ENCODE data around the gene OR56A3. TPM values are rescaled to one million over a fixed set of nuclear protein-coding genes. Genes with fewer than 3 reads are reported as not detected.
"Not testable (repeated sequence)": the region's sequence is repeated elsewhere in the genome, so short reads cannot be mapped to it uniquely, and the experiment has no call there.

Gene OR56A3
- polyA plus RNA-seq, 3 donors from 2014 or later: not detected

DNA sequence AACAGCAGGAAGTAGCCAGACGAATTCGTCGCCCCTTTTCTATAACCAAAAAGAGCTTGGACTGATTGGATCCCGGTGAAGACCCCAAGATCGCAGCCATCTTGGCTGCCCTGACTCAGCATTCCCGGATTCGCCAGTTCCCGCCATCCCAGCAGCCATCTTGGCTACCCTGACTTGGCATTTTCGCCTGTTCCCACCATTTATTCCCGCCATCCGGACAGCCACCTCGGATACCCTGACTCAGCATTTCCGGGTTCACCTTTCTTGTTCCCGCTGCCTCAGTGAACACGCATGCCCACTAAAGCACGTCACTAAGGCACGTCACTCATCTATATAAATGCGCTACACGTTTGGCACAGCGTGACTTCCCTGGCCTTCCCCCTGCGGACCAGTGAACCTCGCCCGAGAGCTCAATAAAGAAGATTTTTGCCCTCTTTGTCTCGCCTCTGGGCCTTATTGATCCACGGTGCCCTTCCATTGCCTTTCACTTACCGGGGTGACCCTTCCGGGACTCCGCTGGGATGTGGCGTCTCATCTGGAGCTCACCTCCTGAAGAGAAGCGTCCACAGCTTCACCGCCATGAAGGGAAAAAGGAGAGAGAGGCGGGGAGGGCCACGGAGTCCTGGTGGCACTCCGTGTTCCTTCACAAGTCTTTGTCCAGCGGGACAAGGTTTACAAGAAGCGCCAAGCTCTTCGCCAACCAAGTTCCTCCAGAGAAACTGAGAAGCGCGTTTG lies 4.0 kb upstream of the OR56A3 start:
- no peaks in the 10 kb centered on the region for H3K36me3 Mint-ChIP-seq
- H3K27me3 Mint-ChIP-seq (ENCODE audit: low read depth in 3 of 3): peaks cover 0 to 11% (median 8%) of the 10 kb centered on the region in 3 donors
- H3K9me3 Mint-ChIP-seq: peaks cover 0 to 1% (median 0%) of the 10 kb centered on the region in 6 donors
- H3K27ac Mint-ChIP-seq: no peak overlapping the region
- DNase-seq: no peak
- H3K4me3 Mint-ChIP-seq: no peak overlapping the region
- H3K4me1 Mint-ChIP-seq: no peaks in the 10 kb centered on the region

DNA sequence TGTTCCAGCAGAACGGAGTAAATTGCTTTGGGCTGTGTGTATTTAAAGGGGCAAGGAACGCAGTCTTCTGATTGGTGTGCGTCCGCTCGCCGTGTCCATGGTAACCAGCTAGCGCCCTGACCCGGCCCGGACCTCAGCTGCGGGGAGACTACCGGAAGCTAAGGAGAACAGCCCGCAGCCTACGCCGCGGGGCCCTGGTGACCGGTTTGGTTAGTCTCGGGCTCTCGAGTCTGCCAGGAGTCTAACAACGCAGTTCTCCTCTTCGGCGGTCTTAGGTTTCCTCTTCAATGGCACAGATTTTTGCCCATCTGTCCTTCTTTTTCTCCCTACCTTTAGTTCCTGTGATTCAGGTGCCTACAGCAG lies 3.5 kb upstream of the OR56A3 start:
- Mint-ChIP-seq H3K27ac (no peak overlapping the region), H3K36me3 (no peaks in the 10 kb centered on the region)

DNA sequence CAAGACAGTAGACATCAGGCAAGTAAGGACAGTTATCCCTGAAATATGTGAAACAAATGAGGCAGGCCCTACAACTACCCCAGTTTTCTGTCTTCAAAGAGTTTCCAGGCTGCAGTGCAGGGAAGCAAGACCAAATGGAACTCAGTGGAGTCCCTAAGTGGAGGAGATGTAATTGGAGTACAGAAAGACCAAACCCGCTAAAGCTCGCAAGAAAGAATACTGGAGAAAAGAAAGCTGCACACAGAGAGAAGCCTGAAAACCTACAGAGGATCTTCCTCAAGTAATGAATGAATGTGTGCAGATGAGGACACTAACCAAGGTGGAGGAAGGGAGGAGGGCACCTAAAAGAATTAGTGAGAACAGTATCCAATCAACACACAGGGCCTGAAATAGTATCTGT lies 1.3 kb upstream of the OR56A3 start:
- peaks cover 0 to 1% (median 0%) of the 10 kb centered on the region in 6 donors for H3K9me3 Mint-ChIP-seq
- H3K36me3 Mint-ChIP-seq: no peaks in the 10 kb centered on the region
- no peak for DNase-seq
- H3K27ac Mint-ChIP-seq: no peak overlapping the region
- H3K4me3 Mint-ChIP-seq: no peak overlapping the region
- H3K27me3 Mint-ChIP-seq (ENCODE audit: low read depth in 3 of 3): peaks cover 0 to 10% (median 8%) of the 10 kb centered on the region in 3 donors
- no peaks in the 10 kb centered on the region for H3K4me1 Mint-ChIP-seq

More for the DNA sequence above, 3.5 kb upstream of the OR56A3 start:
- no peaks in the 10 kb centered on the region for H3K4me1 Mint-ChIP-seq
- H3K9me3 Mint-ChIP-seq: peaks cover 0 to 1% (median 0%) of the 10 kb centered on the region in 6 donors
- DNase-seq: no peak
- peaks cover 0 to 9% (median 8%) of the 10 kb centered on the region in 3 donors for H3K27me3 Mint-ChIP-seq (ENCODE audit: low read depth in 3 of 3)
- H3K4me3 Mint-ChIP-seq: no peak overlapping the region

DNA sequence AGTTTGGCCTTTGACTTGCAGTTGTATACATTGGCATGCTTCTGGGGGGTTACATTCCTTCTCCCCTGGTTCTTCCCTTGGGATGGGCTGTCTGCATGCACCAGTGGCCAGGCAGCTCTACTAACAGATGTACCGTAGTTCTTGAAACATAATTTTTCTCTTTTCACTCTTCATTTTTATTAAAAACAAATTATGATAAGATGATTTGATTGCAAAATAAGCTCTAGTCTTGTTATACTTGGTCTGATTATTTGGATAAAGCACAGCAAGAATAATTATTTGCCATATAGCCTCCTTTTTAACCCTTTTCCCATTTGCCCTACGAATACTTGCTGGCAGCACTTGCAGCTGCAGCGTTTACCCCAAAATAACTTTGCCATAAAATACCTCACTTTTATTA lies 13.5 kb downstream of the OR56A3 start:
- H3K4me3 Mint-ChIP-seq: no peak overlapping the region
- peaks cover 0 to 5% (median 3%) of the 10 kb centered on the region in 3 donors for H3K27me3 Mint-ChIP-seq (ENCODE audit: low read depth in 3 of 3)
- no peaks in the 10 kb centered on the region for H3K4me1 Mint-ChIP-seq
- DNase-seq: no peak
- H3K9me3 Mint-ChIP-seq: peaks cover 0 to 2% (median 0%) of the 10 kb centered on the region in 6 donors
- no peaks in the 10 kb centered on the region for H3K36me3 Mint-ChIP-seq
- H3K27ac Mint-ChIP-seq: no peak overlapping the region

DNA sequence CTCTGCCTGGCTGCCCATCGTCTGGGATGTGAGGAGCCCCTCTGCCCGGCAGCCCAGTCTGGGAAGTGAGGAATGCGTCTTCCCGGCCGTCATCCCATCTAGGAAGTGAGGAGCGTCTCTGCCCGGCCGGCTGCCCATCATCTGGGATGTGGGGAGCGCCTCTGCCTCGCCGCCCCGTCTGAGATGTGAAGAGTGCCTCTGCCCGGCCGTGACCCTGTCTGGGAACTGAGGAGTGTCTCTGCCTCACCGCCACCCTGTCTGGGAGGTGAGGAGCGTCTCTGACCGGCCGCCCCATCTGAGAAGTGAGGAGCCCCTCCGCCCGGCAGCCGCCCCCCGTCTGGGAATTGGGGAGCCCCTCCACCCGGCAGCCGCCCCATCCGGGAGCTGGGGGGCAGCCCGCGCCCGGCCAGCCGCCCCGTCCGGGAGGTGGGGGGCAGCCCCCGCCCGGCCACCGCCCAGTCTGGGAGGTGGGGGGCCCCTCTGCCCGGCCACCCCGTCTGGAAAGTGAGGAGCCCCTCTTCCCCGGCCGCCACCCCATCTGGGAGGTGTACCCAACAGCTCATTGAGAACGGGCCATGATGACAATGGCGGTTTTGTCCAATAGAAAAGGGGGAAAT lies 18.8 kb downstream of the OR56A3 start:
- not testable (repeated sequence) for H3K4me1 Mint-ChIP-seq; H3K27ac Mint-ChIP-seq; H3K27me3 Mint-ChIP-seq (ENCODE audit: low read depth in 3 of 3); DNase-seq; H3K36me3 Mint-ChIP-seq; H3K4me3 Mint-ChIP-seq
- H3K9me3 Mint-ChIP-seq: peaks cover 6 to 33% (median 13%) of the 10 kb centered on the region in 6 donors

DNA sequence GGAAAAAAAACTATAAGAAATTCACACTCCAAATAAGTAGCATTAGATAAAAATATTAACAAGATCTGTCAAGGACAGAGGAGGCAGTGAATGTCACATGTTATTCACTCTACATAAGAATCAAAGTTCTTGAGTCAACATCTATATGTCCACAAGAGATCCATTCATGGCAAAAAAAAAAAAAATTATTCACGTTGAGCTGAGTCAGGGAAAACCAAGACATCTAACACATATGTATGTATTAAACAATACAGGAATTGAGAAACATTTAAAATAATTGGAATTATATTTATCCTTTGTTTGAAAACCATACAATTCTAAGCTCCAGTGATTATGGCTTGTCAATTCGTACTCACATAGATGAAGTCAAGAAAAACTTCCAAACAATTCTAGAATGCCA lies 24.9 kb downstream of the OR56A3 start:
- Mint-ChIP-seq H3K4me3 (no peak overlapping the region), H3K27me3 (ENCODE audit: low read depth in 3 of 3) (peaks cover 1 to 12% (median 5%) of the 10 kb centered on the region in 3 donors), H3K9me3 (peaks cover 7 to 24% (median 13%) of the 10 kb centered on the region in 6 donors), H3K36me3 (peaks cover 0 to 6% (median 0%) of the 10 kb centered on the region in 3 donors), H3K27ac (no peak overlapping the region), H3K4me1 (no peaks in the 10 kb centered on the region)
- no peak for DNase-seq

DNA sequence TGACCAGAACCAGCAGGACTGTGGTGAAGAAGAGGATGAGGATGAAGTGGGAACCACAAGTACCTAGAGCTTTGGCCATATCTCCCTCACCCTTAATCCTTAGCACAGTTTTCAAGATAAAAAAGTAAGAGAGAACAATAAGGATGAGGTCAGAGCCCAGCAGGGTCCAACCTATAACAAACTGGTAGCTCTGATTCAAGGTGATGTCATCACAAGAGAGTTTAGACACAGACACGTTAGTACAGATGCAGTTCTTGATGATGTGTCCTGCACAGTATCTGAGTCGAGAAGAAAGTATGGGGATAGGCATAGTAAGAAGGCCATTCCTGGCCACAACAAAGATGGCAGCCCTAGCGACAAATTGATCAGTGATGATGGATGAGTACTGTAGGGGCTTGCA lies 25.7 kb downstream of the OR56A3 start:
- Mint-ChIP-seq H3K27ac (no peak overlapping the region), H3K4me1 (no peaks in the 10 kb centered on the region), H3K27me3 (ENCODE audit: low read depth in 3 of 3) (peaks cover 1 to 12% (median 5%) of the 10 kb centered on the region in 3 donors), H3K9me3 (peaks cover 6 to 20% (median 11%) of the 10 kb centered on the region in 6 donors), H3K4me3 (no peak overlapping the region), H3K36me3 (peaks cover 0 to 6% (median 0%) of the 10 kb centered on the region in 3 donors)
- no peak for DNase-seq

DNA sequence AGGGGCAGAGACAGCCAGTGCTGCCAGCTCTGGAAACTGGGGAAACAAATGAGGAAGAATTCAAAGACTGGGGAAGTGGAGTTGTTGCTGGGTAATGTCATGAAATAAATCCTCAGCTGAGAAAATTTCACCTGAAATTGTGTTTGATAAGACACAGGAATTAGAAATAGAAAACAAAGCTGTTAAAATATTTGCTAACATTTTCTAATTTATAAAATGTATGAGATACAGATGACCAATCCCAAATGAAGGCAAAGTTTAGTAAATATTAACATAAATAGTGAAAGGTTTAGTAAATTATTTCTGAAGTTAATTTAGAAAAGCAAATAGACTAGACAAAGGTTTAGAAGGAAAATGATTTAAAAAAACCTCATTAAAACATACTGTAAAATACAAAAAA lies 26.3 kb downstream of the OR56A3 start, which contains the start of gene OR56A5:
Gene OR56A5, minus strand, starts transcription at position 101 of the 400 bp plus-strand sequence. Its CDS starts 0 bp downstream, at position 101.
- Mint-ChIP-seq H3K4me3 (no peak within 1 kb of the TSS), H3K9me3 (peaks cover 1 to 14% (median 5%) of the 10 kb centered on the region in 6 donors), H3K27ac (no peak within 1 kb of the TSS), H3K4me1 (no peaks in the 10 kb centered on the region), H3K36me3 (peaks cover 0 to 5% (median 0%) of the 10 kb centered on the region in 3 donors), H3K27me3 (ENCODE audit: low read depth in 3 of 3) (peaks cover 1 to 12% (median 5%) of the 10 kb centered on the region in 3 donors)
- no peak for DNase-seq

DNA sequence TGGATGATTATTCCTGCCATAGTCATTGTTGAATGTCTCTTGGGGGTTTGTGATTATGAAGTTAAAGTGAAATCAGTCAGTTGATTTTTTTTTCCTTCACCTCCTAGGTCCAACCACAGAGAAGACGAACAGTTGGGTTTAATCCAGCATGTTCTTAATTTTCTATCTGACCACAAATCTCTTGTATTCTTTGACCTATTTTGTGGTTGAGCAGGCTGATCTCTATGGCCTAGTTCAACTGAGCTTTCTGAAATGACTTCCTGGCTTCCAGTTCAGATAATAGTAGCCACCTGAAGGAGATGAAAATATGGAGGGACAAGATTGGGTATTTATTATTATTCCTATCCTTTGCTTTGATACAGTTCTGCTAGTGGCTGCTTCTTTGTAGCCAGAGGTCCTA lies 31.5 kb downstream of the OR56A3 start:
- Mint-ChIP-seq H3K36me3 (no peaks in the 10 kb centered on the region), H3K4me1 (no peaks in the 10 kb centered on the region), H3K27ac (no peak overlapping the region)

DNA sequence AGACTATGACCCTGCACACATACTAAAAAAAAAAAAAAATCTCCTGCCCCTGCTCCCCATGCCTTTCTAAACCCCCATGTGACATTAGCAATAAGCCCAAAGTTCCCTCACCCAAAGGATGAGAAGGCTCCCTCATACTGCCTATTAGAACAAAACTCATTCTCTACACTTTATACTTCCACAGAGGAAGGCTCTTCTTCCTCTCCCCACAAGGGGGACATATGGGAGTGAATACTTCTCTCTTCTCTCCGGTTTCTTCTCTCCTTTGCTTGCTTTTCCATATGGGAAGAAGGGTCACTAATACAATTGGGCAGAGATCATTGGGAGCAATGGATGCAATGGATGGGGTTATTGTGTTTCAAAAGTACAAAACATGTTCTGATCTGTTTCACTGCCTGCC lies 41.4 kb downstream of the OR56A3 start:
- Mint-ChIP-seq H3K36me3 (no peaks in the 10 kb centered on the region), H3K4me1 (no peaks in the 10 kb centered on the region), H3K27me3 (ENCODE audit: low read depth in 3 of 3) (peaks cover 4 to 6% (median 5%) of the 10 kb centered on the region in 3 donors), H3K9me3 (peaks cover 2 to 20% (median 4%) of the 10 kb centered on the region in 6 donors), H3K27ac (no peak overlapping the region), H3K4me3 (no peak overlapping the region)
- no peak for DNase-seq

More for the DNA sequence above, 31.5 kb downstream of the OR56A3 start:
- Mint-ChIP-seq H3K9me3 (peaks cover 0 to 3% (median 0%) of the 10 kb centered on the region in 6 donors), H3K4me3 (no peak overlapping the region), H3K27me3 (ENCODE audit: low read depth in 3 of 3) (peaks cover 1 to 5% (median 1%) of the 10 kb centered on the region in 3 donors)
- no peak for DNase-seq

DNA sequence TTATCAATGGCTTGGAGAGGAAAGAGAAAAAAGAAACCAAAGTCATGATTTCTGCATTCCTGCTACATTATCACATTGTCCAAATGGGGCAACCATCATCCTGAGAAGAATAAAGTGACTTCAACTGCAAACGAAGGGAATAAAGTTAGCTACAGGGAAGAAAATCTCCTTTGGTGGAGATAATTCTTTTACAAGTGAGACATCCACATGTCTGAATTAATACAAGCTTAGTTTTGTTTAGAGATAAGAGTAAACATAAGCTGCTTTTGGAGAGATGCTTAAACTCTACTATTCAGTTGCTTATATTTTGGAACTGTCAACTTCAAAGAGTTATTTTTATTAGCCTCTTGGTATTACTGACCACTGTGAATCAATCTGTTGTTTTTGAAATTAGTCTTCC lies 44.8 kb downstream of the OR56A3 start, which contains the start of gene OR52L1:
Gene OR52L1, minus strand, starts transcription at position 101 of the 400 bp plus-strand sequence. Its CDS starts 55 bp downstream, at position 46.
- DNase-seq: no peak
- Mint-ChIP-seq H3K9me3 (peaks cover 0 to 1% (median 0%) of the 10 kb centered on the region in 6 donors), H3K27me3 (ENCODE audit: low read depth in 3 of 3) (peaks cover 5 to 7% (median 5%) of the 10 kb centered on the region in 3 donors), H3K4me3 (no peak within 1 kb of the TSS), H3K27ac (no peak within 1 kb of the TSS), H3K4me1 (no peaks in the 10 kb centered on the region), H3K36me3 (no peaks in the 10 kb centered on the region)

DNA sequence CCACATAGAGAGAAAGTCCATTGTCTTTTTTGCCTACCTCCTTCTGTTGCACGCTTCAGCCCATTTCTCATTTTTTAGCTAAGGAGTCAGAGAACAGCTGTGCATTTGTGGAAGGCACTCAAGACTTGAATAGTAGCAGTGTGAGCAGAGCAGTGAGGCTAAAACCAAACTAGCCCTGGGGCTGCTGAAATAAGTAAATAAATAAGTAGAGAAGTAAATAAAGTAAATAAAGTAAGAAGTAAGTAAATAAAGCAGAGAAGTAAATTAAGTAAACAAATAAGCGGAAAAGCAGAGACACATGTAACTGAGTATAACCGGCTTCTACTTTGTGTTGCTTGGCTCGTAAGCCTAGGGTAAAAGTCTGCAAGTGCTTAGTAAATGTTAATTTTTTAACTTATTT lies 47.2 kb downstream of the OR56A3 start:
- Mint-ChIP-seq H3K4me3 (no peak overlapping the region), H3K27ac (no peak overlapping the region), H3K36me3 (no peaks in the 10 kb centered on the region), H3K9me3 (no peaks in the 10 kb centered on the region), H3K4me1 (no peaks in the 10 kb centered on the region), H3K27me3 (ENCODE audit: low read depth in 3 of 3) (peaks cover 1 to 5% (median 3%) of the 10 kb centered on the region in 3 donors)
- DNase-seq: no peak

DNA sequence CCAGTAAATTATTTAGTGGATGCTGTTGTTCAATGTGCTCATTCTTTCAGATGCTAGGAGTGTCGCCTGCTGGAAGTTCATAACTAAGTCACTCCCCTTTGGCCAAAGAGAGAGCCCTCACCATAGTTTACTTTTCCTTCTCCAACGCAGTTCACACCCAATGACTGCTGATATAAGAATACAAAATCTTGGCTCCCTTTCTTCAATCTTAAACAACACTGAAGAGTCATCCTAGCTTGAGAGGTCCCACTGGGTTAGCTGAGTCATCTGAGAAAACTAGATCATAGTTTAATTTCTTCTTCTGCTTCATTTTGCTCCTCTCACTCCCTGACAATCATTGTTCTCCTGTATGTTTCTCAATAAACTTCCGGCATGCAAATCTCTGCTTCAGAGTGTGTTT lies 50.1 kb downstream of the OR56A3 start:
- Mint-ChIP-seq H3K36me3 (no peaks in the 10 kb centered on the region), H3K4me3 (no peak overlapping the region)

DNA sequence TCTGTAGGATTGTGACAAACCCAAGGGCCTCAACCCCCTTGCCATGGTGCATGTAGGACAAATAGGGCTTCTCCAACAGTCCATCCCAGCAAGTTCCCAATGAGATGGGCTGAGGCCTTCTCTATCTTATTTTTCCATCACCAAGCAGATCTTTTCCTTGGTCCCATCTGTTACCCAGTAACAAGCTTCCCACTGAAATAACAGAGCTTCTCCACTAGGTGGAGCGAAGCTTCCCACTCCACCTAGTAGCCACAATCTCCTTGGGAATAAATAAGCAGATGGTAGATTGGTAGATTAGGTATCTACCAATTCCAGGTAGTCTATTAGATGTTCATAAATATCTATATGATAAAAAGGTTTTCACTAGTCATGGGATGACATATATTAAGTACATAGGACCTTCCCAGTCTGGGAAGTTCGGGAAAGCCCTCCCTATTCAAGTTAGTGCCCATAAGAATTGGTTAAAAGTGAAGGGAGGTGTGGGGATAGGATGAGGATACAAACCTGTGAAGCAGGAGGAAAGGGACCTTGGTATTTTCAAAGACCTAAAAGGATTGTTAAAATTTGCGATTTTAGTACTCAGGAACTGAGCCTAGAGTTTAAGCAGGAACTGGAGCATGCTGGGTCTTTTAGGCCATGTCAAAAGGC lies 50.7 kb downstream of the OR56A3 start:
- H3K36me3 Mint-ChIP-seq: no peaks in the 10 kb centered on the region
- H3K4me1 Mint-ChIP-seq: no peaks in the 10 kb centered on the region
- no peaks in the 10 kb centered on the region for H3K9me3 Mint-ChIP-seq
- H3K27ac Mint-ChIP-seq: no peak overlapping the region
- H3K4me3 Mint-ChIP-seq: no peak overlapping the region
- DNase-seq: no peak
- peaks cover 0 to 6% (median 3%) of the 10 kb centered on the region in 3 donors for H3K27me3 Mint-ChIP-seq (ENCODE audit: low read depth in 3 of 3)

More for the DNA sequence above, 50.1 kb downstream of the OR56A3 start:
- H3K27ac Mint-ChIP-seq: no peak overlapping the region
- H3K27me3 Mint-ChIP-seq (ENCODE audit: low read depth in 3 of 3): peaks cover under 1 to 8% (median 3%) of the 10 kb centered on the region in 3 donors
- no peak for DNase-seq
- H3K4me1 Mint-ChIP-seq: no peaks in the 10 kb centered on the region
- H3K9me3 Mint-ChIP-seq: no peaks in the 10 kb centered on the region

Data from immature natural killer cell (primary cell).